ENCODE measurements around the gene CHEK1. TPM values are rescaled to one million over a fixed set of nuclear protein-coding genes. Genes with fewer than 3 reads are reported as not detected.
A peak's percentile ranks its signal among the peaks of the same experiment; 100 is the strongest.

CHEK1 gene
- total RNA-seq, 1 donor from 2014 or later, result 23.1 TPM

- H3K9me3 Mint-ChIP-seq (ENCODE audit: unreplicated experiment), result peaks cover 7% of the 10 kb centered on the region
- DNase-seq, result no peak
- peaks cover under 1% of the 10 kb centered on the region for H3K4me1 Mint-ChIP-seq (ENCODE audit: low read depth, unreplicated experiment)
- H3K36me3 Mint-ChIP-seq (ENCODE audit: unreplicated experiment), result no peaks in the 10 kb centered on the region
- TF ChIP-seq CTCF (IDR thresholded peaks at IDR 0.05; ENCODE audit: partially characterized antibody, unreplicated experiment), result no peak
- H3K27ac Mint-ChIP-seq (ENCODE audit: unreplicated experiment), result no peak overlapping the region
- H3K4me3 Mint-ChIP-seq (ENCODE audit: unreplicated experiment), result no peak overlapping the region
- peaks cover 6% of the 10 kb centered on the region for H3K27me3 Mint-ChIP-seq (ENCODE audit: unreplicated experiment)
Measured at GRCh38 chr11:125621995-125622394, 3.0 kb upstream of the CHEK1 start.

- TF ChIP-seq CTCF (IDR thresholded peaks at IDR 0.05; ENCODE audit: partially characterized antibody, unreplicated experiment), result no peak
- no peak for DNase-seq
- Mint-ChIP-seq H3K4me1 (ENCODE audit: low read depth, unreplicated experiment) (peaks cover 7% of the 10 kb centered on the region), H3K27ac (ENCODE audit: unreplicated experiment) (no peak overlapping the region), H3K36me3 (ENCODE audit: unreplicated experiment) (no peaks in the 10 kb centered on the region), H3K9me3 (ENCODE audit: unreplicated experiment) (peaks cover 7% of the 10 kb centered on the region), H3K4me3 (ENCODE audit: unreplicated experiment) (no peak overlapping the region), H3K27me3 (ENCODE audit: unreplicated experiment) (peaks cover 6% of the 10 kb centered on the region)
Measured at GRCh38 chr11:125623064-125623463, 1.9 kb upstream of the CHEK1 start.

- Mint-ChIP-seq H3K36me3 (ENCODE audit: unreplicated experiment) (no peaks in the 10 kb centered on the region), H3K27me3 (ENCODE audit: unreplicated experiment) (peaks cover 6% of the 10 kb centered on the region), H3K4me1 (ENCODE audit: low read depth, unreplicated experiment) (peaks cover 7% of the 10 kb centered on the region), H3K9me3 (ENCODE audit: unreplicated experiment) (peaks cover 7% of the 10 kb centered on the region), H3K27ac (ENCODE audit: unreplicated experiment) (peak overlapping the region; percentile 96), H3K4me3 (ENCODE audit: unreplicated experiment) (peak overlapping the region; percentile 99)
- no peak for DNase-seq
- TF ChIP-seq CTCF (IDR thresholded peaks at IDR 0.05; ENCODE audit: partially characterized antibody, unreplicated experiment), result no peak
Measured at GRCh38 chr11:125625225-125625629, 264 bp downstream of the CHEK1 start.

- Mint-ChIP-seq H3K4me3 (ENCODE audit: unreplicated experiment) (peak overlapping the region; percentile 99), H3K27ac (ENCODE audit: unreplicated experiment) (peak overlapping the region; percentile 96), H3K36me3 (ENCODE audit: unreplicated experiment) (no peaks in the 10 kb centered on the region), H3K27me3 (ENCODE audit: unreplicated experiment) (peaks cover 6% of the 10 kb centered on the region), H3K9me3 (ENCODE audit: unreplicated experiment) (peaks cover 7% of the 10 kb centered on the region), H3K4me1 (ENCODE audit: low read depth, unreplicated experiment) (peaks cover 7% of the 10 kb centered on the region)
- DNase-seq, result peak; percentile 91
- TF ChIP-seq CTCF (IDR thresholded peaks at IDR 0.05; ENCODE audit: partially characterized antibody, unreplicated experiment), result no peak
Measured at GRCh38 chr11:125625630-125626287, 796 bp downstream of the CHEK1 start.

- peaks cover 7% of the 10 kb centered on the region for H3K9me3 Mint-ChIP-seq (ENCODE audit: unreplicated experiment)
- DNase-seq, result peak; percentile 32
- H3K27ac Mint-ChIP-seq (ENCODE audit: unreplicated experiment), result peak overlapping the region; percentile 94
- peaks cover 7% of the 10 kb centered on the region for H3K4me1 Mint-ChIP-seq (ENCODE audit: low read depth, unreplicated experiment)
- H3K36me3 Mint-ChIP-seq (ENCODE audit: unreplicated experiment), result no peaks in the 10 kb centered on the region
- TF ChIP-seq CTCF (IDR thresholded peaks at IDR 0.05; ENCODE audit: partially characterized antibody, unreplicated experiment), result no peak
- H3K27me3 Mint-ChIP-seq (ENCODE audit: unreplicated experiment), result peaks cover 6% of the 10 kb centered on the region
- peak overlapping the region; percentile 99 for H3K4me3 Mint-ChIP-seq (ENCODE audit: unreplicated experiment)
Measured at GRCh38 chr11:125626288-125626950, 1.5 kb downstream of the CHEK1 start.
